ENCODE measurements around the gene FAM219A.

- TF ChIP-seq CTCF (conservative IDR thresholded peaks at IDR 0.05 in 1 of 2, IDR thresholded peaks at IDR 0.05 in 1 of 2; ENCODE audit: extremely low read depth in 1 of 2, insufficient read depth in 1 of 2, low read depth in 1 of 2, low read length in 2 of 2) (no peak), EZH2 (IDR thresholded peaks at IDR 0.05; ENCODE audit: borderline replicate concordance, low read length) (no peak)
Observed at GRCh38 chr9:34475097-34475496, 16.7 kb upstream of the FAM219A start.

Measured in mammary epithelial cell (primary cell).